GM12872 (cell line): ENCODE data around the gene POU2AF2.

Source experiments
- TF ChIP-seq, protein P1 (sequence below): IDR thresholded peaks from 3 replicates; pipeline ENCODE4 v1.5.1; 2011; ENCODE audit warnings: low read depth, mild to moderate bottlenecking, low read length, moderate library complexity; ENCODE audit not compliant: insufficient read depth

Gene POU2AF2

DNA sequence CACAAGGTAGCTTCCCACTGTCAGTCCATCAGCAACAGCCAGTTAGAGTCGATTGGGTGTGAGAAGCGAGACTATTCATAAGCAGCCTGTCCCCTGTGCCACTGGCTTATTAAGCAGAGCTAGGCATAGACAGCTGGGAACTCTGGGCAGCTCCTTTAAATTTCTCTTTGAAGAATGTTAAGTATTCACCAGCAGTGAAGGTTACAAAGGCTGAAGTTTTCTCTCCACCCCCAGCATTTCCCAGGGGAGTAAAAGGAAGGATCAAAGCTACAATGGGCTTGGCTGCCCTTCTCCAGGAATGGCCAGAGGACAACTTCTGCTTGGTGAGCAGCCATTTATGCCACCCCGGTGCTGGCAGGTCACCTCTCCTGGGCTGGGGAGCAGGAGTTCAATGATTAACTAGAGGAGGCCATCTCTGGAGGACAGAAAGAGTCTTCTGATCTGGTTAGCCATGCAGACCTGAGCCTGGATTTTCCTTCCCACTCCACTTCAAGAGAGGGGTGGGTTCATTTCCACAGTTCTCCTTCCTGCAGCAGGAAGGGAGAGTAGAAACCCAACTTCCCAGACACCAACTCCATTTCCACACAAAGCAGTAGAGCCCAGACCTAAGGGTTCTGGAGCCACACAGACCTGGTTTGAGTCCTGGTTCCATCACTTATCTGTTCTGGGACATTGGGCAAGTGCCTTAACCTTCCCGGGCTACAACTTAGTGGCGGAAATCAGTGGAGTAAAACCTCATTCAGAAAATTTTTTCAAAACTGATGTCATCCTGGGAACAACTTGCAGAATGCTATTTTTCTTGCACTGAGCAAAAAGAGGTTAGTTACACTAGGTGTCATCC lies 75.4 kb downstream of the POU2AF2 start:
- TF ChIP-seq, protein P1, sequence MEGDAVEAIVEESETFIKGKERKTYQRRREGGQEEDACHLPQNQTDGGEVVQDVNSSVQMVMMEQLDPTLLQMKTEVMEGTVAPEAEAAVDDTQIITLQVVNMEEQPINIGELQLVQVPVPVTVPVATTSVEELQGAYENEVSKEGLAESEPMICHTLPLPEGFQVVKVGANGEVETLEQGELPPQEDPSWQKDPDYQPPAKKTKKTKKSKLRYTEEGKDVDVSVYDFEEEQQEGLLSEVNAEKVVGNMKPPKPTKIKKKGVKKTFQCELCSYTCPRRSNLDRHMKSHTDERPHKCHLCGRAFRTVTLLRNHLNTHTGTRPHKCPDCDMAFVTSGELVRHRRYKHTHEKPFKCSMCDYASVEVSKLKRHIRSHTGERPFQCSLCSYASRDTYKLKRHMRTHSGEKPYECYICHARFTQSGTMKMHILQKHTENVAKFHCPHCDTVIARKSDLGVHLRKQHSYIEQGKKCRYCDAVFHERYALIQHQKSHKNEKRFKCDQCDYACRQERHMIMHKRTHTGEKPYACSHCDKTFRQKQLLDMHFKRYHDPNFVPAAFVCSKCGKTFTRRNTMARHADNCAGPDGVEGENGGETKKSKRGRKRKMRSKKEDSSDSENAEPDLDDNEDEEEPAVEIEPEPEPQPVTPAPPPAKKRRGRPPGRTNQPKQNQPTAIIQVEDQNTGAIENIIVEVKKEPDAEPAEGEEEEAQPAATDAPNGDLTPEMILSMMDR = no peak

DNA sequence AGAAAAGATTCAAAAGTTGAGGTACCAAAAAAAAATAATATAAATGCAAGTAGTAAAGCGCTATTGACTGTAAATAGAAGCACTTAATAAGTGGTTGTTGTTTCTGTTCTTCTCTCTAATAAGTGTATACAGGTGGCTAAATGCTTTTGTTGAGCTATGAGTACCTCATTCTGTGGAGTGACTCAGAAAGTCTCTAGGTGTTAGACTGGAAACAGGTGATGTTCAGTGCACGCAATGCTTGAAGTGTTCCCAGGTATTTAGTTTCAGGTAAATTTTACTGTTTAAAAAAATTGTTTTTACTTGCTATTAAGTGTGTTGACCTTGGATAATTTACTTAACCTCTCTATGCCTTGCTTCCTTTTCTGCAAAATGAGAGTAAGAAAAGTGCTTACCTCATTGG lies 77.0 kb downstream of the POU2AF2 start:
- TF ChIP-seq, protein P1 = no peak

DNA sequence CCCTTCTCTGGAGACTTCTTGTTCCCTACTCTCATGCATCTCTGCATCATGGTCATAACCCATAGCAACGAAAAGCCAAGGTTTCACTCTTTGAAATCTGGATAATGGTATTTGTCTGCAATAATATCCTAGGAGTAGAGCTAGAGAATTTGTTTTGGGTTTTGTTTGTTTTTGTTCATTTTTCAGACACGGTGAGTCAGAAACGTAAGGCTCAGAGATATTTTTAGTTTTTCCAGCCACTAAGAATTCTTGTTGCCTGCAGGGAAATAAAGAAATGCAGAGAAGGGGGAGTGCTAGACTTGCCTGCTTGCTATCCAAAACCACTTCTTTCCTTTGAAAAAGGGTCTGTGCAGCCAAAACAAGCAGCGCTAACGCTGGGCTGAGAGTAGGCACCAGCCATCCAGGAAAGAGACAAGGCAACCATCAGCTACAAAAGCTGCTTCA lies 78.8 kb downstream of the POU2AF2 start:
- TF ChIP-seq, protein P1 = no peak

DNA sequence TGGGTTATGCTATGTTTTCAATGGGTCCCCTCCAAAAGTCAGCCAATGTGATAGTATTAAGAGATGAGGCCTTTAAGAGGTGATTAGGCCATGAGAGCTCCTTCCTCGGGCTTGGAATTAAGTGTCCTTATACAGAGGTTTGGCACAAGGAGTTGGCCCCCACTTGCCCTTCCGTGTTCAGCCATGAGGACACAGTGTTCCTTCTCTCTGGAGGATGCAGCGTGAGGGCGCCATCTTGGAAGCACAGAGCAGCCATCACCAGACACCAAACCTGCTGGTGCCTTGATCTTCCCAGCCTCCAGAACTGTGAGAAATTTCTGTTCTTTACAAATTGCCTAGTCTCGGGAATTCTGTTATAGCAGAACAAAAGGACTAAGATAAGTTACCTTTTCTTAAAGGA lies 79.7 kb downstream of the POU2AF2 start:
- TF ChIP-seq, protein P1 = no peak

DNA sequence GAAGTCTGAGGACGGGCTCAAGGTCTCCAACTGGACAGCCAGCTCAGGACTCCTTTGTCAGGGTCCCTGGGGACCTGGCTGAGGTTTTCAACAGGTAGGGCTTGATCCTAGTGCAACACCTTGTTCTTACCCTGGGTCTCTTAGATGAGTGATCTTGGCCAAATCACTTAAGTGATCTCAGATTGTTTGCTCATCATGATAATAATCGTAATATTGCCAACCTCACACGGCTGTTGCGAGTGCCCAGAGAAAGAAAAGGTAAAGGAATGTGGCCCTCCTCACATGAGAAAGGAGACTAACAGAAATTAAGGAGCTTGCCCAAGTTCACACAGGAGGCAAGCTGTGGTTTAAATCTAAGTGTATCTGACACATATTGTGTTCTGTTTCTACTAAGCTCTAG lies 81.3 kb downstream of the POU2AF2 start:
- TF ChIP-seq, protein P1 = no peak

DNA sequence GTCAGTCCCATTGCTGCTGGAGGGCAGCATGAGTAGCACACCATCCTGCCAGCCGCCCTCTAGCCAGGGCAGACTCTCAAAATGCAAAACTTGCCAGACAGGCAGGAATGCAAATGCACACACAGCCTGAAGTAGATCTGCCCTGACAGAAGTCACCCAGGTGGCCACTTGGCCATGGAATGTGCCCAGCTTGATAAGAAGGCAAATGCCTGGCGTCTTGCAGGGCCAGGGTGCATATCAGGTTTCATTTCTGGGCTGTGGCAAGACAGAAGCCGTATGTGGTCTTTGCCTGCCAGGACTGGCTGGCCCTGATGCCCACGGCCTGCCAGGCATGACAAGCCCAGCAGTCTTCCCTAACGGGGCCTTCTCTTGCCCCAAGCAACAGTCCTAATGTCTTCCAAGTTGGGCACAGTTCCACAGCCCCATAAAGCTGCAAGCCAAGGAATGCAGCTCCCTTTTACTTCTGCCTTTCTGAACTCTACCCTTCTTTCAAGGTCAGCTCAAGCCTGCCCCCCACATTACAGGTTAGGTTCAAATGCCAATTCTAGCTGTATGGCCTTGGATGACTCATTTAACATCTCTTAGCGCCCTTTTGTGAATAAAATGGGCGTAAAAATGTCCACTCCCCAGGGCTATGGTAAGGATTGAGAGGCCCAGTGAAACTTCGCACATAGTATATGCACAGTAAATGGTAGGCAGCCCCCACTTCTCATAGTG lies 82.5 kb downstream of the POU2AF2 start:
- TF ChIP-seq, protein P1 = no peak

DNA sequence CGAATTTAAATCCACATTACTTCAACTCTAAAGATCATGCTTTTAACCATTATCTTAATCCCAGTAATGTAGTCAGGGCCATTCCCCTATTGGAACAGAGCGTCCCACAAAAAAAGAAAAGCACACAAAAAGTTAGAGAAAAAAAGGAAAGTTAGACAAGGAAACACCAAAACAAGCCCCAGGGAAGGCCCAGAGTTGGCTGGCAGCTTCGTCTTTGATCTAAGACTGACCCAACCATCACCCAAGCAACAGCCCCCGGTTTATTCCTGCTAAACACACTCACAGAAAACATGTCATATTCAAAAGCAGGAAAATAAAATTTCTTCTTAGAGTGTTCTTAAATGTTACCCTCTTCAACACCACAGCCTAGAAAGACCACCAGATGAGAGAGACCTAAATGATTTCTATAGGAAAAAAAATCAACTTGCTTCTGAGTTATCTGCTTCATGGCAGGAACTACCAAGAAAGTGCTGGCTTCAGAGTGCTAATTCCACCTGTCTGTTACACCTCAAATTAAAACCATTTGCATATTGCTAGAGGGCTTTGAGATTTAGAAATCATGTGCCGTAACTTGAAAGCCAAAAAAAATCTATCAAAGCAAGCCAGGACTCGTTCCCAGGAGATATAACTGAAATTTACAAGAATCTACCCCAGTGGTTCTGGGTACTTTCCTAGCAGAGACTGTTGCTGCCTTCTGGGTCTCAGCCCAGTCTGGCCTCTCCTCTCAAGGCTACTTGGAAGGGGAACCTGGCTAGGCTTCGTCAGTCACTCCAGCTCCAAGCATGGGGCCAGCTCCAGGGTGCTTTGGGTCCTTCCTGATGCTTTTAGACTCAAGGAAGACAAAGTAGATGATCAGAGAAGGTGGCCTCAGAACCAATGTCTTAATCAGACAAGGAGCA lies 84.0 kb downstream of the POU2AF2 start:
- TF ChIP-seq, protein P1 = no peak
